Osteoblast (primary cell): ENCODE results near the gene ALCAM. TPM values are rescaled to one million over a fixed set of nuclear protein-coding genes. Genes with fewer than 3 reads are reported as not detected.

Source experiments
- DNase-seq: peaks from one replicate; pipeline ENCODE4 v3.0.0; 2011; ENCODE audit warnings: low spot score, mixed read lengths; ENCODE audit not compliant: insufficient read length; ENCODE audit errors: missing footprints
- H2AFZ ChIP-seq: 2 replicates; pipeline ENCODE4 v1.6.0; 2011; ENCODE audit warnings: mild to moderate bottlenecking, low read length
- H3K27ac ChIP-seq: 2 replicates; pipeline ENCODE4 v1.5.1; 2011; ENCODE audit warnings: mild to moderate bottlenecking, low read depth, low read length, moderate library complexity
- H3K27me3 ChIP-seq: 2 replicates; pipeline ENCODE4 v1.6.0; 2012; ENCODE audit warnings: mild to moderate bottlenecking, control low read depth, inconsistent platforms, low read length, moderate library complexity; ENCODE audit not compliant: insufficient read depth
- H3K36me3 ChIP-seq: 2 replicates; pipeline ENCODE4 v1.5.1; 2011; ENCODE audit warnings: mild to moderate bottlenecking, low read length, control low read depth, moderate library complexity; ENCODE audit not compliant: insufficient read depth
- H3K4me1 ChIP-seq: 2 replicates; pipeline ENCODE4 v1.5.1; 2011; ENCODE audit warnings: mild to moderate bottlenecking, low read length, control low read depth, moderate library complexity; ENCODE audit not compliant: insufficient read depth
- H3K4me2 ChIP-seq: 2 replicates; pipeline ENCODE4 v1.6.0; 2011; ENCODE audit warnings: mild to moderate bottlenecking, low read length; ENCODE audit not compliant: insufficient read depth
- H3K4me3 ChIP-seq: fragments of 200-600 bp; sonication (generic); 3 replicates; pipeline ENCODE4 v1.5.1; 2012; ENCODE audit warnings: mild to moderate bottlenecking, low read length, inconsistent platforms; ENCODE audit not compliant: insufficient read depth
- H3K79me2 ChIP-seq: 2 replicates; pipeline ENCODE4 v1.6.0; 2012; ENCODE audit warnings: mild to moderate bottlenecking, low read length, control low read depth, inconsistent platforms; ENCODE audit not compliant: insufficient read depth
- H3K9me3 ChIP-seq: 2 replicates; pipeline ENCODE4 v1.5.1; 2011; ENCODE audit warnings: low read depth, low read length, control low read depth
- H4K20me1 ChIP-seq: 2 replicates; pipeline ENCODE4 v1.6.0; 2012; ENCODE audit warnings: mild to moderate bottlenecking, low read length, control low read depth; ENCODE audit not compliant: insufficient read depth
- CTCF ChIP-seq: IDR thresholded peaks from 2 replicates; pipeline ENCODE4 v1.5.1; 2011; ENCODE audit warnings: mild to moderate bottlenecking, low read depth, low read length, moderate library complexity; ENCODE audit errors: extremely low read depth
- total RNA-seq: library from RNA; depleted of rRNA; stranded (reverse); fragments of >200 nt; gene quantifications from 2 replicates; pipeline ENCODE4 v1.2.3, GENCODE V29; 2012

The ALCAM gene
- total RNA-seq, 1 donor, result 178 TPM

- H3K27ac ChIP-seq, result peak overlapping the region; percentile 6
Observed at GRCh38 chr3:105537371-105538080, 170.8 kb downstream of the ALCAM start.

GRCh38 chr3:105538483-105538882 is 171.8 kb downstream of the ALCAM start:
- peak overlapping the region; percentile 6 for H3K27ac ChIP-seq
- DNase-seq, result no peak
- peak overlapping the region; percentile 29 for H2AFZ ChIP-seq
- no peaks in the 10 kb centered on the region for H4K20me1 ChIP-seq
- H3K4me1 ChIP-seq, result peaks cover 23% of the 10 kb centered on the region
- H3K36me3 ChIP-seq, result peaks cover 48% of the 10 kb centered on the region
- no peaks in the 10 kb centered on the region for H3K9me3 ChIP-seq
- no peak for TF ChIP-seq CTCF
- H3K4me3 ChIP-seq, result no peak overlapping the region
- H3K79me2 ChIP-seq, result no peaks in the 10 kb centered on the region
- no peaks in the 10 kb centered on the region for H3K27me3 ChIP-seq
- no peak overlapping the region for H3K4me2 ChIP-seq

More at GRCh38 chr3:105537371-105538080, 170.8 kb downstream of the ALCAM start:
- Histone ChIP-seq H4K20me1 (no peaks in the 10 kb centered on the region), H3K9me3 (no peaks in the 10 kb centered on the region), H3K4me1 (peaks cover 23% of the 10 kb centered on the region), H3K79me2 (no peaks in the 10 kb centered on the region), H3K4me3 (no peak overlapping the region), H2AFZ (no peak overlapping the region), H3K4me2 (no peak overlapping the region), H3K36me3 (peaks cover 39% of the 10 kb centered on the region), H3K27me3 (no peaks in the 10 kb centered on the region)
- DNase-seq, result no peak
- TF ChIP-seq CTCF, result no peak

GRCh38 chr3:105539897-105540296 is 173.2 kb downstream of the ALCAM start:
- Histone ChIP-seq H2AFZ (no peak overlapping the region), H4K20me1 (no peaks in the 10 kb centered on the region), H3K9me3 (no peaks in the 10 kb centered on the region), H3K27ac (no peak overlapping the region), H3K27me3 (no peaks in the 10 kb centered on the region), H3K36me3 (peaks cover 42% of the 10 kb centered on the region), H3K4me2 (no peak overlapping the region), H3K4me3 (no peak overlapping the region), H3K79me2 (no peaks in the 10 kb centered on the region), H3K4me1 (peaks cover 23% of the 10 kb centered on the region)
- DNase-seq, result no peak
- TF ChIP-seq CTCF, result no peak

GRCh38 chr3:105542282-105543019 is 175.7 kb downstream of the ALCAM start:
- H3K36me3 ChIP-seq, result peaks cover 54% of the 10 kb centered on the region
- no peak for TF ChIP-seq CTCF
- H3K4me3 ChIP-seq, result no peak overlapping the region
- H3K27ac ChIP-seq, result no peak overlapping the region
- H3K9me3 ChIP-seq, result no peaks in the 10 kb centered on the region
- H2AFZ ChIP-seq, result no peak overlapping the region
- DNase-seq, result no peak
- H3K27me3 ChIP-seq, result no peaks in the 10 kb centered on the region
- no peaks in the 10 kb centered on the region for H4K20me1 ChIP-seq
- H3K4me1 ChIP-seq, result peaks cover 18% of the 10 kb centered on the region
- H3K79me2 ChIP-seq, result no peaks in the 10 kb centered on the region
- H3K4me2 ChIP-seq, result no peak overlapping the region
